Measurements from ENCODE around the gene HNRNPH2. TPM values are rescaled to one million over a fixed set of nuclear protein-coding genes. Genes with fewer than 3 reads are reported as not detected.

The HNRNPH2 gene
- total and polyA plus RNA-seq, 10 of the 15 experiments (the other 5 are each of a cell fraction or from before 2014, with no cell fraction given) = 34.5 to 102 (median 61.4) TPM

DNA sequence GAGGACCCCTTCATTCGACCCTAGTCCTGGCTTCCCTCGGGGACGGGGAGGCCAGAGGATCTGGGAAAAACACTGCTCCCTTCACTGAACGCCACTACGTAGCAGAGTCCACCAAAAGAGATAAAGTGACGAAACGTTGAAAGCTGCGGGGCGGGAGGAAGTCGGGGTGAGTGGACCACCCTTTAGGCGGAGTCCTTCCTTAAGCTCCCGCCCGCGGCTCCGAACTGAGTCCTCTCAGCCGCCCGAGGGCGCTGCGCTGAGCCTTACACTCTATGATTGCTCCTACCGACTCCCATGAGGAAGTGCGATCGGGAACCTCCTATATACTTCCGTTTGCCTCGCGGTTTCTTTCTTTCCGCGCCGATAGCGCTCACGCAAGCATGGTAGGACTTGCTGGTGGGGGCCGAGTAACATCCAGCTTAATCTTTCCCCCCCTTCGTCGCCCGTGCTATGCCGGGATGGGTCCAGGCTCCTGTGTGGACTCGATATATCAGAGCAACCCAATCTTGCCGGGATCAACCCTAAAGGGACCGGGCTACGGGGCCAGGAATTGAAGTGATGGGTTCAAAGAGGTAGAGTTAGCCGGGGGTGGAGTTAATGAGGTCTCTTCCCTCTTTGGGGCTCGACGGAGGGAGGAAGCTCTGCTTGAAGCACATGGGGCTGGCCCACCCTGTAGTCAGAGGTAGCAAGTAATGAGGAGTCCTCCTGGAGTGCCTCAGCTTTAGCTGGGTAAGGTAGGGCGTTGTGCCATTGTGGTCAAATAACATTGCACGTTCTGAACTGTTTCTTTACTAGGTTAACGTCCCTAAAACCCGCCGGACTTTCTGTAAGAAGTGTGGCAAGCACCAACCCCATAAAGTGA lies 17.1 kb upstream of the HNRNPH2 start, which contains the start of gene RPL36A (continued):
- TF ChIP-seq IRF5 (IDR thresholded peaks at IDR 0.05; ENCODE audit: borderline replicate concordance) = no peak
- no peak for TF ChIP-seq SREBF1 (IDR thresholded peaks at IDR 0.05; ENCODE audit: low read length)
- 0 out of 2 replicates have a peak, but pooled peaks have one; percentile 38 for TF ChIP-seq ZNF207 (IDR thresholded peaks at IDR 0.05; ENCODE audit: borderline replicate concordance)
- TF ChIP-seq, protein P1, sequence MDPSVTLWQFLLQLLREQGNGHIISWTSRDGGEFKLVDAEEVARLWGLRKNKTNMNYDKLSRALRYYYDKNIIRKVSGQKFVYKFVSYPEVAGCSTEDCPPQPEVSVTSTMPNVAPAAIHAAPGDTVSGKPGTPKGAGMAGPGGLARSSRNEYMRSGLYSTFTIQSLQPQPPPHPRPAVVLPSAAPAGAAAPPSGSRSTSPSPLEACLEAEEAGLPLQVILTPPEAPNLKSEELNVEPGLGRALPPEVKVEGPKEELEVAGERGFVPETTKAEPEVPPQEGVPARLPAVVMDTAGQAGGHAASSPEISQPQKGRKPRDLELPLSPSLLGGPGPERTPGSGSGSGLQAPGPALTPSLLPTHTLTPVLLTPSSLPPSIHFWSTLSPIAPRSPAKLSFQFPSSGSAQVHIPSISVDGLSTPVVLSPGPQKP (IDR thresholded peaks at IDR 0.05; ENCODE audit: low read depth, low read length) = 0 out of 2 replicates have a peak, but pooled peaks have one; percentile 19
- TF ChIP-seq ZBTB33 (IDR thresholded peaks at IDR 0.05) = no peak
- peak; percentile 88 for TF ChIP-seq SPI1 (IDR thresholded peaks at IDR 0.05; ENCODE audit: borderline replicate concordance, insufficient read depth, low read depth, low read length)
- no peak for TF ChIP-seq NRF1 (conservative IDR thresholded peaks at IDR 0.05; ENCODE audit: low read depth, low read length)
- peak in 1 of 2 experiments; percentile 44; a peak in 2 of 3 replicates for TF ChIP-seq EGR1 (IDR thresholded peaks at IDR 0.05; ENCODE audit: borderline replicate concordance in 1 of 2, low read depth in 2 of 2, low read length in 2 of 2)
- no peak; the same call in 1 of the 2 replicates for TF ChIP-seq REST (IDR thresholded peaks at IDR 0.05; ENCODE audit: low read depth, low read length)
- TF ChIP-seq PRDM15 (CRISPR knock-in tag; IDR thresholded peaks at IDR 0.05) = no peak
- TF ChIP-seq BHLHE40 (IDR thresholded peaks at IDR 0.05; ENCODE audit: borderline replicate concordance in 1 of 2, low read depth in 2 of 2, low read length in 1 of 2) = 0 out of 4 replicates have a peak, but pooled peaks of 1 of the 2 experiments have one; percentile 27
- peak; percentile 28; the same call in 1 of the 2 replicates for TF ChIP-seq TCF12 (IDR thresholded peaks at IDR 0.05; ENCODE audit: low read depth, low read length)
